ENCODE data around the gene ZNF200. TPM values are rescaled to one million over a fixed set of nuclear protein-coding genes. Genes with fewer than 3 reads are reported as not detected.
A peak's percentile ranks its signal among the peaks of the same experiment; 100 is the strongest.

The ZNF200 gene
- total RNA-seq, 2 experiments from 2014 or later: 8.7 to 9.6 TPM

GRCh38 chr16:3243882-3244281 lies 8.9 kb upstream of the ZNF200 start:
- TF ChIP-seq CTCF (IDR thresholded peaks at IDR 0.05): no peak
- CTCF ChIA-PET: no interaction called here
- no peaks in the 10 kb centered on the region for H3K9me3 Mint-ChIP-seq
- no peak overlapping the region for H3K27ac Mint-ChIP-seq
- peak; percentile 48 for DNase-seq
- H3K4me1 Mint-ChIP-seq (ENCODE audit: low read depth): peaks cover 5% of the 10 kb centered on the region
- peak; percentile 81 for ATAC-seq
- intact Hi-C loops (cut with micrococcal nuclease): no loop called here
- no peaks in the 10 kb centered on the region for H3K36me3 Mint-ChIP-seq (ENCODE audit: low read depth)
- no peaks in the 10 kb centered on the region for H3K27me3 Mint-ChIP-seq
- H3K4me3 Mint-ChIP-seq: no peak overlapping the region
- POLR2A ChIA-PET: interaction anchor here (1.0 to 1.4 kb wide), 3 partner anchors 19 to 117 kb away, joined by 3 read pairs; no protein-coding TSS in a partner anchor

- Mint-ChIP-seq H3K9me3 (no peaks in the 10 kb centered on the region), H3K27ac (no peak overlapping the region), H3K27me3 (no peaks in the 10 kb centered on the region), H3K4me1 (ENCODE audit: low read depth) (peaks cover 5% of the 10 kb centered on the region), H3K36me3 (ENCODE audit: low read depth) (no peaks in the 10 kb centered on the region), H3K4me3 (no peak overlapping the region)
- POLR2A ChIA-PET: interaction anchor here (1.9 kb wide), 1 partner anchor 10 kb away, joined by 4 read pairs; no protein-coding TSS in a partner anchor
- TF ChIP-seq CTCF (IDR thresholded peaks at IDR 0.05): no peak
- DNase-seq: no peak
- CTCF ChIA-PET: no interaction called here
- no peak for ATAC-seq
- intact Hi-C loops (cut with micrococcal nuclease): no loop called here
Observed at GRCh38 chr16:3242709-3243108, 7.8 kb upstream of the ZNF200 start.

GRCh38 chr16:3241761-3242160 lies 6.8 kb upstream of the ZNF200 start:
- H3K4me1 Mint-ChIP-seq (ENCODE audit: low read depth): peaks cover 5% of the 10 kb centered on the region
- no peaks in the 10 kb centered on the region for H3K27me3 Mint-ChIP-seq
- intact Hi-C loops (cut with micrococcal nuclease): no loop called here
- no peaks in the 10 kb centered on the region for H3K36me3 Mint-ChIP-seq (ENCODE audit: low read depth)
- POLR2A ChIA-PET: interaction anchor here (1.9 kb wide), 1 partner anchor 9 kb away, joined by 4 read pairs; no protein-coding TSS in a partner anchor
- peaks cover 1% of the 10 kb centered on the region for H3K9me3 Mint-ChIP-seq
- no peak for TF ChIP-seq CTCF (IDR thresholded peaks at IDR 0.05)
- ATAC-seq (no peak), DNase-seq (no peak)
- no peak overlapping the region for H3K4me3 Mint-ChIP-seq
- CTCF ChIA-PET: no interaction called here
- no peak overlapping the region for H3K27ac Mint-ChIP-seq

DNA sequence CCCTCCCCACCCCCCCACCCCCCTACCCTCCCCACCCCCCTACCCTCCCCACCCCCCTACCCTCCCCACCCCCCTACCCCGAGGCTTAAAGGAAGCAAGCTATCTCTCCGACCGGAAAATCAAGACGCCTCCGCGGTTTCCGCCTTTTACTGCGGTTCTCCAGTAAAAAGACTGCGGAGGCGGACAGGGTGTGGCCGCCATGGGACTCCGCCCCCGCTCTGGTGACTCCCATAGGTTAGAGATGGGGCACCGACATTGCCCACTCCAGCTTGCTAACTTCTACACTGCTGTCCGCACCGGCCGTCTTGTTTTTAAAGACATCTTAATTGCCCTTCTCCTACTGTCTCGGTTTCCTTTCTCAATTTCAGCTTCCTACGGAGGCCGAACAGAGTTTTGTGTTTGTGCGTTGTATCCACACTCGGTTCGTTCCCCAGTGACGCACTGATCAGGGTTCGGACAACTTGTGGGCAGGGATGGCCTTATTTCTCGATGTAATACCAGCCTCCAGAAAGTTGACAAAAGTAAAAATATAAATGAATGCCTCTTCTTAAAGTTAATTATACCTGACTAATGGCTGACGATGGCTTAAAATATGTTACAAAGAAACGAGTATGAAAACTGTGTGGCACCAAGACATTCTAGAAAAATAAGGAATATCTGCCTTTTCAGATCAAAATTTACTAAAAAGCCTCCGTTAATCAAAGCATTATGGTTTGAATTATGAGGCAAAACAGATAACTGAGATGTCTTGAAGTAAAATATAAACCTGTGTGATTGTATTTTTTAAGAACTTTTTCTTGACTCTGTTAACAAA lies 1.1 kb upstream of the ZNF200 start:
- ChIA-PET CTCF (interaction anchor here (1.0 to 1.4 kb wide), 3 partner anchors 27 to 35 kb away, joined by 3 to 5 read pairs (median 3); no protein-coding TSS in a partner anchor), POLR2A (interaction anchor here (0.7 to 2.6 kb wide), 8 partner anchors 10 to 449 kb away, joined by 3 to 13 read pairs (median 6); no protein-coding TSS in a partner anchor)
- TF ChIP-seq CTCF (IDR thresholded peaks at IDR 0.05): no peak
- Mint-ChIP-seq H3K4me1 (ENCODE audit: low read depth) (peaks cover 34% of the 10 kb centered on the region), H3K4me3 (peak overlapping the region; percentile 67), H3K27me3 (no peaks in the 10 kb centered on the region), H3K36me3 (ENCODE audit: low read depth) (peaks cover 32% of the 10 kb centered on the region), H3K9me3 (peaks cover 13% of the 10 kb centered on the region), H3K27ac (peak overlapping the region; percentile 82)
- no peak for ATAC-seq
- DNase-seq: peak; percentile 81
- intact Hi-C loops (cut with micrococcal nuclease): no loop called here

DNA sequence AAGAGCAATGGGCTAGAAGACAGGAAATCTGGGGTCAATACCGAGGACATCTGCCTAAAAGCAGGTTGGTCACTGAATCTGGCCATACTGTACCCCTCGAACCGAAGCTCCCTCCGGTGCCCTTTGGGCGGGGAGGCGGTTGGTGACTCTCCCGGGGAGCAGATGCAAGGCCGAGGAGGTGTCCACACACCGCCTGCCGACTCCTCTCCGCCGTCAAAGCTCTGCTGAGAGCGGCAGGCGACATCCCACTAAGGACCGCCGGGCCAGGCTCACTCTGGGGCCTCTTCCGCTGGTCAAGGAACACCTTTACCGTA lies 458 bp downstream of the ZNF200 start:
- no peak for TF ChIP-seq CTCF (IDR thresholded peaks at IDR 0.05)
- H3K27me3 Mint-ChIP-seq: no peaks in the 10 kb centered on the region
- ChIA-PET POLR2A (interaction anchor here (0.6 to 2.6 kb wide), 16 partner anchors 9 to 209 kb away, joined by 3 to 13 read pairs (median 4); partner anchors contain the start of genes NAA60 and ZNF213), CTCF (interaction anchor here (0.9 to 1.8 kb wide), 3 partner anchors 11 to 223 kb away, joined by 4 to 8 read pairs (median 4); no protein-coding TSS in a partner anchor)
- H3K27ac Mint-ChIP-seq: peak overlapping the region; percentile 97
- ATAC-seq: peak; percentile 21
- H3K36me3 Mint-ChIP-seq (ENCODE audit: low read depth): peaks cover 46% of the 10 kb centered on the region
- no peak for DNase-seq
- H3K4me3 Mint-ChIP-seq: peak overlapping the region; percentile 81
- intact Hi-C loops (cut with micrococcal nuclease): no loop called here
- H3K4me1 Mint-ChIP-seq (ENCODE audit: low read depth): peaks cover 34% of the 10 kb centered on the region
- peaks cover 24% of the 10 kb centered on the region for H3K9me3 Mint-ChIP-seq

All from activated CD8-positive, alpha-beta T cell treated with anti-CD3 and anti-CD28 coated beads for 36 hours (primary cell).